ENCODE measurements around the gene LCE6A.

Gene LCE6A

DNA sequence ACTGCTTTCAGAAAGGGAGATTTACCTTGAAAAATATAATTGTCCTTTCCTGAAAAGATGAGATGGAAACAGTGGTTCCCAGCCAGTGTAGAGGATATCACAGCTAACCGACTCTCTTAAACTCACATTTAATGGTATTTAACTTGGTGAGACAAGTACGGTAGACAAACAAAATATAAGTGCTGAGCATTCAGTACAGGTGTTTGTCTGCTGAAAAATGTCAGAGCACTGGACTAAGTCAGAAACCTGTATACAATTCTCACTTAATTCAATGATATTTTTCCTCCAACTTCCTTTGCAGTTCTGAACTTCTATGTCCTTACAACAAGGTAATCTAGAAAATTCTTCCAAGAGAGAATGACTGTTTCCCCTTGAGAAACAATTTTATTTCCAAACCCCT lies 31.0 kb upstream of the LCE6A start, which contains the start of gene LCE1B:
LCE1B (plus strand) TSS at position 301 of the 400 bp plus-strand sequence. CDS start 476 bp downstream, outside the sequence.
- Mint-ChIP-seq H3K27me3 (ENCODE audit: low read depth) (no peaks in the 10 kb centered on the region), H3K27ac (no peak within 1 kb of the TSS), H3K9me3 (peaks cover 23% of the 10 kb centered on the region), H3K36me3 (ENCODE audit: low read depth) (no peaks in the 10 kb centered on the region), H3K4me3 (no peak within 1 kb of the TSS), H3K4me1 (no peaks in the 10 kb centered on the region)
- TF ChIP-seq, protein P1, sequence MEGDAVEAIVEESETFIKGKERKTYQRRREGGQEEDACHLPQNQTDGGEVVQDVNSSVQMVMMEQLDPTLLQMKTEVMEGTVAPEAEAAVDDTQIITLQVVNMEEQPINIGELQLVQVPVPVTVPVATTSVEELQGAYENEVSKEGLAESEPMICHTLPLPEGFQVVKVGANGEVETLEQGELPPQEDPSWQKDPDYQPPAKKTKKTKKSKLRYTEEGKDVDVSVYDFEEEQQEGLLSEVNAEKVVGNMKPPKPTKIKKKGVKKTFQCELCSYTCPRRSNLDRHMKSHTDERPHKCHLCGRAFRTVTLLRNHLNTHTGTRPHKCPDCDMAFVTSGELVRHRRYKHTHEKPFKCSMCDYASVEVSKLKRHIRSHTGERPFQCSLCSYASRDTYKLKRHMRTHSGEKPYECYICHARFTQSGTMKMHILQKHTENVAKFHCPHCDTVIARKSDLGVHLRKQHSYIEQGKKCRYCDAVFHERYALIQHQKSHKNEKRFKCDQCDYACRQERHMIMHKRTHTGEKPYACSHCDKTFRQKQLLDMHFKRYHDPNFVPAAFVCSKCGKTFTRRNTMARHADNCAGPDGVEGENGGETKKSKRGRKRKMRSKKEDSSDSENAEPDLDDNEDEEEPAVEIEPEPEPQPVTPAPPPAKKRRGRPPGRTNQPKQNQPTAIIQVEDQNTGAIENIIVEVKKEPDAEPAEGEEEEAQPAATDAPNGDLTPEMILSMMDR (IDR thresholded peaks at IDR 0.05; ENCODE audit: unreplicated experiment in 3 of 3): no peak

DNA sequence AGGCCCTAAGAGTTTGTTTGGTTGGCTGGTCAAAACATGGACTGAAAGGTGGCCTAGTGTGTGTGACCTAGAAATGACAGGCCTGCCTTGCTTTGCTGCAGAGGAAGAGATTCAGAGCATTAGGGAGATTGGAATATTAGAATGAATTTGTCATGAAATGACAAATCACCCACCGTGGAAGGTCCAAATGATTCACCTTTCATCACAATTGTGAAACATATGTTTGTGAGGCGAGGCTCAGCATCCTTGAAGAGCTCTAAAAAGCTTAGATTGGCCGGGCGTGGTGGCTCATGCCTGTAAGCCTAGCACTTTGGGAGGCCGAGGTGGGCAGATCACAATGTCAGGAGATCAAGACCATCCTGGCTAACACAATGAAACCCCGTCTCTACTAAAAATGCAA lies 25.3 kb upstream of the LCE6A start:
- Mint-ChIP-seq H3K36me3 (ENCODE audit: low read depth) (no peaks in the 10 kb centered on the region), H3K4me3 (no peak overlapping the region), H3K4me1 (no peaks in the 10 kb centered on the region), H3K9me3 (peaks cover 30% of the 10 kb centered on the region), H3K27ac (no peak overlapping the region), H3K27me3 (ENCODE audit: low read depth) (no peaks in the 10 kb centered on the region)
- TF ChIP-seq, protein P1 (IDR thresholded peaks at IDR 0.05; ENCODE audit: unreplicated experiment in 3 of 3): no peak

DNA sequence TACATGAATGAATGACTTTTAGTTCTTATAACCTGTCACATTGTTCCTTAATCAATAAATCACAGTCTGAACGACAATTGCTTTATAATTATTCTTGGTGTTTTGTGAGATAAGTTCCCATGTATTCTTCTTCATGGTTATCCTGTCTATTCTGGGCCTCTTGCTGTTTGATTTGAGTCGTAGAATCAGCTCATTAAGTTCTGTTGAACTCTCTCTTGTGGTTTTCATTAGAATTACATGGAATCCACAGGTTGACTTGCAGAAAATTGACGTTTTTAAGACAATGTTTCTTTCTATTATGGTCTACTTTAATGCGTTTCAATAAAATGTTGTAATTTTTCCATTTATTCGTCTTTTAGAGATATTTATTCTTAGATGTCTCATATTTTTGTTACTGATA lies 19.4 kb upstream of the LCE6A start:
- H3K27ac Mint-ChIP-seq: no peak overlapping the region
- H3K4me3 Mint-ChIP-seq: no peak overlapping the region
- no peaks in the 10 kb centered on the region for H3K27me3 Mint-ChIP-seq (ENCODE audit: low read depth)
- H3K36me3 Mint-ChIP-seq (ENCODE audit: low read depth): no peaks in the 10 kb centered on the region
- peaks cover 18% of the 10 kb centered on the region for H3K9me3 Mint-ChIP-seq
- H3K4me1 Mint-ChIP-seq: no peaks in the 10 kb centered on the region
- TF ChIP-seq, protein P1 (IDR thresholded peaks at IDR 0.05; ENCODE audit: unreplicated experiment in 3 of 3): no peak

DNA sequence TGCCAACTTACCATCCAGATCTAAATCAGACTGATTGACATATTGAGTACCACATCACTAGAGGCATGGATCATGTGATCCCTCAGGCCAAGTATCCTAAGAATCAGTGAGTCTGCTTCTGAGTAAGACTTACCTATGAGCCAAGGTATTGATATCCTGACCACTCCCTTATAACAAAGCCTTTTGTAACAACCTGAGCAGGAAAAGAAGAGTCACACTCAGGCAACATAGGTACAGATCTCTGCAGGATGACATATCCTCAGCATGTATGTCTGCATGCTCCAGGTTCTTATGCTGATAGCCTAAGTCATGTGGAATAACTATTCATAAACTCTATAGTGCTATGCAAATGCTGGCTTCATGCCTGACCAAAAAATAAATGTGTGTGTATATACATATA lies 17.7 kb upstream of the LCE6A start:
- Mint-ChIP-seq H3K27me3 (ENCODE audit: low read depth) (no peaks in the 10 kb centered on the region), H3K27ac (no peak overlapping the region), H3K36me3 (ENCODE audit: low read depth) (no peaks in the 10 kb centered on the region), H3K4me3 (no peak overlapping the region), H3K9me3 (peaks cover 18% of the 10 kb centered on the region), H3K4me1 (no peaks in the 10 kb centered on the region)
- TF ChIP-seq, protein P1 (IDR thresholded peaks at IDR 0.05; ENCODE audit: unreplicated experiment in 3 of 3): no peak

DNA sequence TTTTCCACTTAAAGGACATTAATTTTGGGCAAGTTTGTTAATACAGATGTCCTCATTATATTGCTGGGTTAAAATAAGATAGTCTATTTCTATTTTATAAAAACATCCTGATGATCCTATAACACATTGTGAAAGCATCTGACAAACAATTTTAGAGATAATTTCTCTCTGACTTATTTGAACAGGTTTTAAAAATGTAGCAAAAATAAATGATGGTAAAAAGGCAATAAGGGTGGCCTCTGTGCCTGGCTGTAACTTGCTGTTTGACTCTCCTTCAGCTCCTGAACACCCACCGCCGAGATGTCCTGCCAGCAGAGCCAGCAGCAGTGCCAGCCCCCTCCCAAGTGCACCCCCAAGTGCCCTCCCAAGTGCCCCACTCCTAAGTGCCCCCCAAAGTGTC lies 15.5 kb upstream of the LCE6A start, which contains the start of gene LCE1A:
LCE1A (plus strand) TSS at position 301 of the 400 bp plus-strand sequence; CDS start at position 301, 0 bp downstream.
- H3K9me3 Mint-ChIP-seq: peaks cover 19% of the 10 kb centered on the region
- H3K4me3 Mint-ChIP-seq: no peak within 1 kb of the TSS
- no peaks in the 10 kb centered on the region for H3K36me3 Mint-ChIP-seq (ENCODE audit: low read depth)
- H3K27ac Mint-ChIP-seq: no peak within 1 kb of the TSS
- TF ChIP-seq, protein P1 (IDR thresholded peaks at IDR 0.05; ENCODE audit: unreplicated experiment in 3 of 3): no peak
- H3K27me3 Mint-ChIP-seq (ENCODE audit: low read depth): no peaks in the 10 kb centered on the region
- H3K4me1 Mint-ChIP-seq: no peaks in the 10 kb centered on the region

DNA sequence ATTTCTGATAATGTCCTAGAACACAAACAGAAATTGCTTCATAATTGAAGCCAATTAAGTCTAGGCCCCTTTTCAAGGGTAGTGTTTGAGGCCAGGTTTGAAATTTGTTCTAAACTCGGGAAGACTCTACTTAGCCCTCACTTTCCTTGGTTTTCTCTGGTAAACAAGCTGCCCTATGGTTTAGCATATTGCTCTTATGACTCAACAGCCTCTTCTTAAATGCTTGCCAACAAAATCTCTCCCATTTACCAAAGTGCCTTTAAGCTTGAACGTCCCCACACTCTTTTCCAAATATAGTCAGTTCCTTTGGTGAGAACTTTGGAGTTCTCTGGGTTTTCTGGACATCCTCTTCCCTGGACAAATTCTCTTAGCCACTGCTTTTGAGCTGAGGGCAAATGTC lies 5.8 kb upstream of the LCE6A start:
- Mint-ChIP-seq H3K36me3 (ENCODE audit: low read depth) (no peaks in the 10 kb centered on the region), H3K27me3 (ENCODE audit: low read depth) (no peaks in the 10 kb centered on the region), H3K4me1 (no peaks in the 10 kb centered on the region), H3K27ac (no peak overlapping the region), H3K4me3 (no peak overlapping the region), H3K9me3 (peaks cover 16% of the 10 kb centered on the region)
- TF ChIP-seq, protein P1 (IDR thresholded peaks at IDR 0.05; ENCODE audit: unreplicated experiment in 3 of 3): no peak

Data from nephron (organoid).